Keratinocyte (primary cell): ENCODE results near the gene ARTN. TPM values are rescaled to one million over a fixed set of nuclear protein-coding genes. Genes with fewer than 3 reads are reported as not detected.

Experiments used
- DNase-seq: peaks from one replicate; pipeline ENCODE4 v3.0.0-alpha.2; 2011; ENCODE audit warnings: low read depth, missing footprints, low spot score
- FAIRE-seq: peaks from 2 replicates; lab custom pipeline; 2011; peaks lifted over from hg19 to GRCh38; lab: Jason Lieb, UNC
- H2AFZ ChIP-seq: 2 replicates; pipeline ENCODE4 v1.6.0; 2012; ENCODE audit warnings: low read length, control low read depth, inconsistent platforms; ENCODE audit not compliant: control insufficient read depth
- H3K27ac ChIP-seq: 2 replicates; pipeline ENCODE4 v1.5.1; 2011; ENCODE audit warnings: low read length; ENCODE audit not compliant: control insufficient read depth, insufficient read depth
- H3K27me3 ChIP-seq: 3 replicates; pipeline ENCODE4 v1.6.0; 2011; ENCODE audit warnings: low read length; ENCODE audit not compliant: control insufficient read depth, insufficient read depth; ENCODE audit errors: extremely low read depth
- H3K36me3 ChIP-seq, 2 experiments: 2 replicates in 1 of 2; 3 replicates in 1 of 2; pipeline ENCODE4 v1.5.1; 2011; ENCODE audit warnings: low read length in 2 of 2, mild to moderate bottlenecking in 1 of 2; ENCODE audit not compliant: control insufficient read depth in 2 of 2, insufficient read depth in 2 of 2; ENCODE audit errors: extremely low read depth in 1 of 2
- H3K4me1 ChIP-seq: 3 replicates; pipeline ENCODE4 v1.5.1; 2011; ENCODE audit warnings: low read length; ENCODE audit not compliant: control insufficient read depth, insufficient read depth; ENCODE audit errors: extremely low read depth
- H3K4me2 ChIP-seq: 3 replicates; pipeline ENCODE4 v1.6.0; 2011; ENCODE audit warnings: low read depth, low read length; ENCODE audit not compliant: control insufficient read depth, insufficient read depth; ENCODE audit errors: extremely low read depth
- H3K4me3 ChIP-seq, 3 experiments: fragments of 200-600 bp in 1 of 3; sonication (generic) in 1 of 3; 2 replicates in 2 of 3; 3 replicates in 1 of 3; pipeline ENCODE4 v1.5.1; 2011 to 2016; ENCODE audit warnings: low read length in 3 of 3, mild to moderate bottlenecking in 3 of 3, control low read depth in 2 of 3, inconsistent platforms in 1 of 3, low read depth in 1 of 3, mixed read lengths in 1 of 3, mixed run types in 1 of 3, moderate library complexity in 1 of 3; ENCODE audit not compliant: control insufficient read depth in 2 of 3, insufficient read depth in 2 of 3; ENCODE audit errors: extremely low read depth in 1 of 3
- H3K79me2 ChIP-seq: 2 replicates; pipeline ENCODE4 v1.6.0; 2012; ENCODE audit warnings: low read length; ENCODE audit not compliant: control insufficient read depth, insufficient read depth
- H3K9ac ChIP-seq: 3 replicates; pipeline ENCODE4 v1.6.0; 2011; ENCODE audit warnings: low read length; ENCODE audit not compliant: control insufficient read depth, insufficient read depth; ENCODE audit errors: extremely low read depth
- H3K9me1 ChIP-seq: 3 replicates; pipeline ENCODE4 v1.6.0; 2011; ENCODE audit warnings: low read length; ENCODE audit not compliant: control insufficient read depth, insufficient read depth; ENCODE audit errors: extremely low read depth
- H3K9me3 ChIP-seq: 2 replicates; pipeline ENCODE4 v1.5.1; 2012; ENCODE audit warnings: low read depth, low read length; ENCODE audit not compliant: control insufficient read depth
- H4K20me1 ChIP-seq: 3 replicates; pipeline ENCODE4 v1.6.0; 2011; ENCODE audit warnings: low read length; ENCODE audit not compliant: control insufficient read depth, insufficient read depth; ENCODE audit errors: extremely low read depth
- EZH2 ChIP-seq: IDR thresholded peaks from one replicate; pipeline ENCODE4 v1.6.1; 2012; ENCODE audit warnings: inconsistent platforms, mild to moderate bottlenecking, low read length, moderate library complexity
- dilution Hi-C: fragments of 300-500 bp; cut with MboI; formaldehyde crosslinking; loops from one replicate; pipeline ENCODE4 v1.7.0; 2020; ENCODE audit warnings: low sequenced_read_pairs; ENCODE audit not compliant: extremely low pct_ligation_motif_present
- polyA plus RNA-seq, 5 experiments: library from polyadenylated mRNA; depleted of rRNA in 3 of 5; stranded (reverse) in 3 of 5; stranded (forward) in 1 of 5; unstranded in 1 of 5; fragments of >200 nt; gene quantifications; 1 replicate in 1 of 5; 2 replicates in 3 of 5; 3 replicates in 1 of 5; pipeline versions ENCODE4 v1.2.1 to v1.2.3, GENCODE V29; 2011 to 2012; ENCODE audit warnings: missing spikeins in 2 of 5, low read depth in 1 of 5, low replicate concordance in 1 of 5
- TF ChIP-seq, protein P1 (sequence below), 3 experiments: IDR thresholded peaks in 1 of 3; conservative IDR thresholded peaks in 1 of 3; optimal IDR thresholded peaks in 1 of 3; 2 replicates in 2 of 3; 3 replicates in 1 of 3; pipeline versions ENCODE3 to v1.5.1; 2011; ENCODE audit warnings: low read length in 3 of 3, mild to moderate bottlenecking in 3 of 3, moderate library complexity in 2 of 3, control low read depth in 1 of 3, inconsistent platforms in 1 of 3; ENCODE audit not compliant: insufficient read depth in 2 of 3; ENCODE audit errors: extremely low read depth in 1 of 3

The ARTN gene
- polyA plus RNA-seq, 1 donor (not counting 4 experiments of a cell fraction or from before 2014, with no cell fraction given), result 27.2 TPM

- dilution Hi-C loops, result loop anchor here (25.0 kb wide), 2 partner anchors 101 to 226 kb away; partner anchors contain the start of gene ST3GAL3
- no peak overlapping the region for H3K27ac ChIP-seq
- H3K4me2 ChIP-seq, result peak overlapping the region; percentile 97
- FAIRE-seq (no peak), DNase-seq (no peak)
- no peak overlapping the region for H2AFZ ChIP-seq
- H3K9ac ChIP-seq, result peak overlapping the region; percentile 6
- peaks cover 2% of the 10 kb centered on the region for H4K20me1 ChIP-seq
- TF ChIP-seq EZH2, result no peak
- TF ChIP-seq, protein P1, sequence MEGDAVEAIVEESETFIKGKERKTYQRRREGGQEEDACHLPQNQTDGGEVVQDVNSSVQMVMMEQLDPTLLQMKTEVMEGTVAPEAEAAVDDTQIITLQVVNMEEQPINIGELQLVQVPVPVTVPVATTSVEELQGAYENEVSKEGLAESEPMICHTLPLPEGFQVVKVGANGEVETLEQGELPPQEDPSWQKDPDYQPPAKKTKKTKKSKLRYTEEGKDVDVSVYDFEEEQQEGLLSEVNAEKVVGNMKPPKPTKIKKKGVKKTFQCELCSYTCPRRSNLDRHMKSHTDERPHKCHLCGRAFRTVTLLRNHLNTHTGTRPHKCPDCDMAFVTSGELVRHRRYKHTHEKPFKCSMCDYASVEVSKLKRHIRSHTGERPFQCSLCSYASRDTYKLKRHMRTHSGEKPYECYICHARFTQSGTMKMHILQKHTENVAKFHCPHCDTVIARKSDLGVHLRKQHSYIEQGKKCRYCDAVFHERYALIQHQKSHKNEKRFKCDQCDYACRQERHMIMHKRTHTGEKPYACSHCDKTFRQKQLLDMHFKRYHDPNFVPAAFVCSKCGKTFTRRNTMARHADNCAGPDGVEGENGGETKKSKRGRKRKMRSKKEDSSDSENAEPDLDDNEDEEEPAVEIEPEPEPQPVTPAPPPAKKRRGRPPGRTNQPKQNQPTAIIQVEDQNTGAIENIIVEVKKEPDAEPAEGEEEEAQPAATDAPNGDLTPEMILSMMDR (optimal IDR thresholded peaks at IDR 0.05 in 1 of 3, IDR thresholded peaks at IDR 0.05 in 1 of 3, conservative IDR thresholded peaks at IDR 0.05 in 1 of 3; ENCODE audit: extremely low read depth in 1 of 3, insufficient read depth in 2 of 3, low read length in 3 of 3), result no peak
- no peaks in the 10 kb centered on the region for H3K27me3 ChIP-seq
- peaks cover 30% of the 10 kb centered on the region for H3K4me1 ChIP-seq
- H3K9me1 ChIP-seq, result no peaks in the 10 kb centered on the region
- H3K79me2 ChIP-seq, result peaks cover 37% of the 10 kb centered on the region
- H3K36me3 ChIP-seq, result peaks cover 9 to 20% of the 10 kb centered on the region in 2 experiments
- H3K4me3 ChIP-seq, result no peak overlapping the region
- H3K9me3 ChIP-seq, result no peaks in the 10 kb centered on the region
Observed at GRCh38 chr1:43938383-43938782, 4.8 kb downstream of the ARTN start.

DNA sequence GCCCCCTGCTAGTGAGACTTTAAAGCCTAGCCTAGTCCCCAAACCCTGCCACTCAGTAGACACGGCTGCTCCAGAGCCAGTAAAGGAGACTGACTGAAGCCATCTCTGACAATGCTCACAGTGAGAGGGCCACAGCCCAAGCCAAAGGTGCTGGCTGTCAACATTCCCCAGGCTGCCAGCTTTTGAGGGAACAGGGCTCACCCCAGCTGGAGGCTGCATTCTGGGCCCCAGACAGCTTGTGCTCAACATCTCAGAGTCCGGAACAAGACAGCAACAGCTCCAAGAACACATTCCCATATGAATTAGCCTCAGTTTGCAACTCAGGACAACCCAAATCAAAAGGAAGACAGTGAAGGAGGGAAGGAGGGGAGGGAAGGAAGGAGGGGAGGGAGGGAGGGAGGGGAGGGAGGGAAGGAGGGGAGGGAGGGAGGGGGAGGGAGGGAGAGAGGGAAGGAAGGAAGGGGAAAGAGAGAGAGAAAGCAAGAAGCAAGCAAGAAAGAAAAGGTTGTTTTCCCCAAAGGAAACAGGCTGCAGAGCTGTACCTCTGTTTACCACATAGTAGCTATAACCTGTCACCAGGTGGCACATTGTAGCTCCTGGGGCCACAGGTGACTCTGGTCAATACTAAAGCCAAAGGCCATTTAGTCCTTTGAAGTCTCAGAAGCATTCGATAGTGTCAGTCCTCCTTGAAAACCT is 5.4 kb downstream of the ARTN start:
- Histone ChIP-seq H2AFZ (no peak overlapping the region), H3K9ac (no peak overlapping the region), H3K9me1 (no peaks in the 10 kb centered on the region), H3K4me3 (no peak overlapping the region), H3K27me3 (no peaks in the 10 kb centered on the region), H4K20me1 (peaks cover 2% of the 10 kb centered on the region), H3K9me3 (no peaks in the 10 kb centered on the region), H3K27ac (no peak overlapping the region), H3K36me3 (peaks cover 9 to 20% of the 10 kb centered on the region in 2 experiments), H3K4me1 (peaks cover 30% of the 10 kb centered on the region), H3K4me2 (no peak overlapping the region), H3K79me2 (peaks cover 32% of the 10 kb centered on the region)
- no peak for FAIRE-seq
- TF ChIP-seq, protein P1 (optimal IDR thresholded peaks at IDR 0.05 in 1 of 3, IDR thresholded peaks at IDR 0.05 in 1 of 3, conservative IDR thresholded peaks at IDR 0.05 in 1 of 3; ENCODE audit: extremely low read depth in 1 of 3, insufficient read depth in 2 of 3, low read length in 3 of 3), result no peak
- TF ChIP-seq EZH2, result no peak
- dilution Hi-C loops, result loop anchor here (25.0 kb wide), 2 partner anchors 102 to 227 kb away; partner anchors contain the start of gene ST3GAL3
- no peak for DNase-seq
